ENCODE data around the gene AREG. TPM values are rescaled to one million over a fixed set of nuclear protein-coding genes. Genes with fewer than 3 reads are reported as not detected.

Gene AREG
- total RNA-seq, 1 experiment from 2014 or later: 7.0 TPM

DNA sequence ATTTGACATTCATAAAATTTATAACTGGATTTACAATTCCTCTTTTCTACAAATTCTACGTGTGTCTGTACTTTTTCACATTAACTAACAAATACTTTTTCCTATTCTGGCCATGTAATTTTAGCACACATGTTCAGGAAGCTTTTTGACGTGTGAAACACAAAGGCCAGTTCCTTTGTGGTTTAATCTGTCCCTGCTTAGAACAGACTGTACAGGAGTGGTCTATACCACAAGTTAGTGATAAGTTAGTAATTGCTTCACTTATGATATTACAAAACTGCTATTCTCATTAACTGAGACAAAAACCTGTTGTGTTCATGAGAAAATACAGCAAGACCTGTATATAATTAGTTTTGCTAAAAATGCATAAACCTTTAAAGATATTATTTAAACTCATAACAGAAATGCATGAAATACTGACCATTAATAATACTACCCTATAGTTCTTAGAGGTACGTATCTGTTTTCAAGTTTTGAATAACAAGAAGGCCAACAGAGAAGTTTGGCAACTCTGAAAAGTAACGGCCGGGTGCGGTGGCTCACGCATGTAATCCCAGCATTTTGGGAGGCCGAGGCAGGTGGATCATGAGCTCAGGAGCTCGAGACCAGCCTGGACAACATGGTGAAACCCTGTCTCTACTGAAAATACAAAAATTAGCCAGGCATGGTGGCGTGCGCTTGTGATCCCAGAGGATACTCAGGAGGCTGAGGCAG lies 13.7 kb upstream of the AREG start:
- no peak for DNase-seq (ENCODE audit: extremely low read depth, low read depth)

DNA sequence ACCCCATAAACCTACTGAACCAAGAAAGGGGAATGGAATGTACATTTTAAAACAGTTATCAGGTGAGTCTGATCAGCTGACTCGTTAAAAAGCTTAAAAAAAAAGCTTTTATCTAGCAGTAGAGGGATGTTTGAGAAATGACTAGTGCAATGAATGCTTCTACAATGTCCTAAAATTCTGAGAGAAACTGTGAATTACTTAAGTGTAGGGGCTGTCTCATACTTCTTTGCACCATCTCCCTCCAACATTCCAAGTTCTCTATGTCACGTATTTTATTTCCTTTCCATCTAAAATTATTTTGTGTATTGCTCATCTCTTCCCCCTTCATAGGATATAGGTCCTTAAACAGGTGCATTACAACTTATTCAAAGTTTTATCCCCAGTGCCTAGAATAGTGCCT lies 11.9 kb upstream of the AREG start:
- no peak for DNase-seq (ENCODE audit: extremely low read depth, low read depth)

DNA sequence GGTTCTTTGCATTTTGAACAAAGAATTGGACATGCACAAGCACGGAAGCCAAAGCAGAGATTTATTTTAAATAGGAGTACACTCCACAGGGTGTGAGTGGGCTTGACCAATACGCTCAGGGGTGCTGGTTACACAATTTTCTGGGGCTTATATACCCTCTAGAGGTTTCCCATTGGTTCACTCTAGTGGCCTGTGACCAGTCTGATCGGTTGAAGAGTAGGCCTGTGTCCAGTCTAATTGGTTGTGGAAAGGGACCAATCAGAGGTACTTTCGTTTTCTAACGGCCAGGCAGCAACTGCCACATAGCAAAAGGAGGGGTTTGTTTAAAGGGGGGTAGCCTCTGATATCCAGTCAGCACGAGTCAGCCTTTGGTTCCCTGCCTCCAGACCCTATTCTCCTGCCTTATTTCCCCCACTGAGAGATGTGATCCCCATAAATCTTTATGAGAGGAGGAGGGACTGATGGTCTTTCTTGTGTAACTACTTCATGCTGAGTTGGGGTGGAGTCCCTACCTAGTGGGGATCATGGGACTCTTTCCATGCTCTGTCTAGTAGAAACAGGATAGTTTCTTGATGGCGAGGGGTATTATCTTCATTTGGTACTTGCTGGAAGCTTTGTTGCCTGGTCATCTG lies 11.3 kb upstream of the AREG start:
- DNase-seq (ENCODE audit: extremely low read depth, low read depth): no peak

DNA sequence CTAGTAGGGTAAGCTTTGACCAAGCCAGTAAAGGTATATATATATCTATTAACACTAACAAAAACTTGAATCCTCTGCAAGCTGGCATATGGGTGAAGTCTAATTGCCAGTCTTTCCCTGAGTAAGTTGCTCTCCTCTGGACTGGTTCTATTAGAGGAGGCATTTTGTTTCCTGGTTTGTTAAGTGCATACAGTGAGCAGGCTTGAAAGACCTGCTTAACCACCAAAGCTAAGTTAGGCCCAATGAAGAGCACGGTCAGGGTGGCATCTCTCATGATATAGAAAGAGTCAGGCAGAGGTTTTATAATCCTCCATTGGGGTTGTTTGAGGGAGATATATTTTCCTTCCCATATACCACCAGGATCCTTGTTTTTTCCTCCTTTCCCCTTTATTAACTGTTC lies 9.6 kb upstream of the AREG start:
- DNase-seq (ENCODE audit: extremely low read depth, low read depth): no peak

DNA sequence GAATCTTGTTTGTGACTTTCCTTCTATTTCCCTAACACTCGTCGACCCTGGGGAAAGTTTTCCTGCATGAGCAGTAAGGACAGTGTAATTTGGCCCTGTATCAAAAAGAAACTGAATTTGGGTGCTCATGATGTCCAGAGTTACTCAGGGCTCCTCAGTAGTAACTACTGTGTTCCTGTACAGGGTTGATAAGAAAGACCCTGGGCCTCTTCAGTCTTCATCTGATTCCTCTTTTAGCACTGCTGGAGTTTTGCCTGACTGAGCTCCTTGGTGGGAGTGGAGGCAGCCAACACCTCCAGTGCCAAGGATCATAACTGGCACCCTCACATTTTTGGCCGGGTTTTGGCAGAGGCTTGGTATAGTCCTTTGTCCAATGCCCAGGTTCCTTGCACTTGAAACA lies 7.1 kb upstream of the AREG start:
- no peak for DNase-seq (ENCODE audit: extremely low read depth, low read depth)

DNA sequence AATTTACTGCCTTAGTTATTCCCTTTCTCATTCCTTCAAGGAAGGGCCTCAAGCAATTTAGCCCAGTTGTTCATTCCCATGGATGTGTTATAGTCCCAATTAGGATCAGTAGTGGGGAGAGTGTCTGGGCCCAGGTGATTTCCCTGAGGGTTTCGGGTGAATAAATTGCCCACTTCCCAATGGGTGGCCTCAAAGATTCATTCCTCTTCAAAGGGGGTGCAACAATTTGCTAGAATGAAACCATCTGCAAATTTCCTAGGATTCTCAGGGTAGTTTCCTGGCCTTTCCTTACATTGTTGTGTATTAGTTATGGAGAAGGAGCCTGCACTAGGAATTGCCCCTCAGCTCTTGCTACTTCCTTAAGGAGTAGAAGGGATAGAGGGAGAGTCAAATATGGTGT lies 6.3 kb upstream of the AREG start:
- DNase-seq (ENCODE audit: extremely low read depth, low read depth): no peak

DNA sequence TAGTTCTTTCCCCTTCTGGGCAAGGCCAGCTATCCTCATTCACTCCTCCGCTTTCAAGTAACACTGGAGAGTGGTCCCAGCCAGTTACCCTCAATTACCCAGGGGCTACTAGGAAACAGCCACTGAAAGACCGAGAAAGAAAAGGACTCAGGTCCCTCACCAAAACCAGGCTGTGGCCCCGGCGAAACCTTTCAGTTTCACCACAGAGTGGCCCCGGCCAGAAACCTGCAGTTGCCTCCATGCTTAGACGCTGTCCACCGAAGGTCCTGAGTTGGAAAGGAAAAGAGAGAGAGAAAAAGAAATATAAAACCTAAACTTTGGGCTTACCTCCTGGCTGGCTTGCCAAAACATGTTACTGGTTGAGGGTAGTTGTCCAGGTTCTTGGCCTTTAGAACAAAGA lies 5.0 kb upstream of the AREG start:
- DNase-seq (ENCODE audit: extremely low read depth, low read depth): no peak

DNA sequence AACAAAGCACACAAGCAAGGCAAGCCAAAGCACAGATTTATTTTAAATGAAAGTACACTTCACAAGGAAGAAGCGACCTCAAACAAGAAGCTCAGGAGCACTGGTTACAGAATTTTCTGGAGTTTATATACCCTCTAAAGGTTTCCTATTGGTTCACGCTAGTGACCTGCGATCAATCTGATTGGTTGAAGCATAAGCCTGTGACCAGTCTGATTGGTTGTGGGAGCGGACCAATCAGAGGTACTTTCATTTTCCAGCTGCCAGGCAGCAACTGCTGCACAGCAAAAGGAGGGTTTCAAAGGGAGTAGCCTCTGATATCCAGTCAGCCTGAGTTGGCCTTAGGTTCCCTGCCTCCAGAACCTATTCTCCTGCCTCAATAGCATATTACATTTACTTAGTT lies 4.6 kb upstream of the AREG start:
- no peak for DNase-seq (ENCODE audit: extremely low read depth, low read depth)

DNA sequence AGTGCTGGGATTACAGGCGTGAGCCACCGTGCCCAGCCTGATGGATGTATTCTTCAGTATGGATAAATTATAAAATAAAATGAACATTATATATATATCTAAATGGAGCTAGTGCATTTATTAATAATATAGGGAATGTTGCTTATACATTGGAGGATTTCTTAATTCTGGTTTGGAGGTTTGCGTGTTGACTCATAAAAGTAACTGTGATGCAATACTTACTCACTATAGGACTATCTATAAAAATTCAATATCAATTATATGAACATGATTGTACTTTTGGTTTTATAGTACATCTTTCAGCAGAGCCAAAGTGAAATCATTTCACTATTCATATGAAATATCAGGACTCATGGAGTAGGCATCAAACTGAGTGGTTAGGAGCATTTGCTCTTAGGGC lies 3.2 kb upstream of the AREG start:
- DNase-seq (ENCODE audit: extremely low read depth, low read depth): no peak

DNA sequence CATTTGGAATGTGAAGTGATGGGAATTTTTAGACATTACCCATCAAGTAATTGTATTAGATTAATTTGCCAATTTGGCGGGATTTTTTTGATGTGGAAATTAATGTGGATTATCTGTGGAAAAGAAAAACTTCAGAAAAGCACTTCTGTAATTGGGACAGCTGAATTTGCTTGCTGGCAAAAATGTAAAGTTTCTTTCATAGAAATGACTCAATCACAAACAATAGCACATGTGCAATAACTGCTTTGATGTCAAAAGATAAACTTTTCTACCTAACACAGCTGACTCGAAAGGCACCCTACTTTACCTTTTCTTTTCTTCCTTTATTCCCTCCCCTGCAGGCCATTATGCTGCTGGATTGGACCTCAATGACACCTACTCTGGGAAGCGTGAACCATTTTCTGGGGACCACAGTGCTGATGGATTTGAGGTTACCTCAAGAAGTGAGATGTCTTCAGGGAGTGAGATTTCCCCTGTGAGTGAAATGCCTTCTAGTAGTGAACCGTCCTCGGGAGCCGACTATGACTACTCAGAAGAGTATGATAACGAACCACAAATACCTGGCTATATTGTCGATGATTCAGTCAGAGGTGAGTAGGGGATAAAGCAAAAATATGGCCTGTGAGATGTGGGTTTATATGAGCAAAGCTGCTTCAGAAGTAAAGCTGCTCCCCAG lies 1.4 kb downstream of the AREG start:
- no peak for DNase-seq (ENCODE audit: extremely low read depth, low read depth)

DNA sequence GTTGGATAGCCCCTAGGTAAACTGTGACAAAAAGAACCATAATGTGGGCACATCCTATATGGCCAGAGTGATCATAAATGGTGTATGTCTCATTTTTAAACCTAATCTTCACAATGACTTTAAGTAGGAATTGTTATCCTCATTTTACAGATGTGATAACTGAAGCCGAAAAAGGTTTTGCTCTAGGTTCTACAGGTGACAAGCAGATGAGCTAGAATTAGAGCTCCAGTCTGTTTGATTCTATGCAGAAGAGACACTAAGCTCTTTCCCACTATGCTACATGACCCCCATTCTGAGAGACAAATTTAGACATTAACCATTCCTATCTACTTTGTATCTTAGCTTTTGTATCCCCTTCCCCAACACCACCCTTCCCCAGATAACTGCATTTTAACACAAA lies 2.0 kb downstream of the AREG start:
- DNase-seq (ENCODE audit: extremely low read depth, low read depth): no peak

DNA sequence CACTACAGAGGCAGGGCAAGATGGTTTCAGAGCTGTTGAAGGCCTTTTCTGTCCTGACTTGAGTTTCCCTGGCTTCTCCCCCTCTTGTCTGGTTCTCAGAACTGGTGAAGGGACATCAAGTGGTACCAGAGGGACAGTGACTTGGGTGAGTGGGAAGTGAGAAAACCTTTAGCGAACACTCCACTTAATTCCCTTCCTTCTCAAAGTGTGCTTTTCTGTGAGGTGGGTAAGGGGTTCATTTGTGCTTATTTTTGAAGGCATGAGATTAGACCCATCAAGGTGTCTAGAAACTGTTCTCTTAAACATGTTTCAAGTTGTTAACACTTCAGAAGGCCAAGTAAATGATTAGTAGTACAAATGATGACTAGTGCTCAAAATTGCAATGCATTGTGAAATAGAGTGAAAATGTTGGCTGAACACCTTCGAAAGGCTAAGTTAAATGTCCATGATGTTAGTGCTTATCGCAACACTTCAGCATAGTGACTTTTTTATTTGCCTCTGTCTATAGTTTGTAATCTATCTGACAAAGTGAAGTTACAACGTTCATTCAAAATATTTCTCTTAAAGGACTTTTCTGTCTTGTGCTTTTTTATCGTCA lies 2.8 kb downstream of the AREG start:
- no peak for DNase-seq (ENCODE audit: extremely low read depth, low read depth)

DNA sequence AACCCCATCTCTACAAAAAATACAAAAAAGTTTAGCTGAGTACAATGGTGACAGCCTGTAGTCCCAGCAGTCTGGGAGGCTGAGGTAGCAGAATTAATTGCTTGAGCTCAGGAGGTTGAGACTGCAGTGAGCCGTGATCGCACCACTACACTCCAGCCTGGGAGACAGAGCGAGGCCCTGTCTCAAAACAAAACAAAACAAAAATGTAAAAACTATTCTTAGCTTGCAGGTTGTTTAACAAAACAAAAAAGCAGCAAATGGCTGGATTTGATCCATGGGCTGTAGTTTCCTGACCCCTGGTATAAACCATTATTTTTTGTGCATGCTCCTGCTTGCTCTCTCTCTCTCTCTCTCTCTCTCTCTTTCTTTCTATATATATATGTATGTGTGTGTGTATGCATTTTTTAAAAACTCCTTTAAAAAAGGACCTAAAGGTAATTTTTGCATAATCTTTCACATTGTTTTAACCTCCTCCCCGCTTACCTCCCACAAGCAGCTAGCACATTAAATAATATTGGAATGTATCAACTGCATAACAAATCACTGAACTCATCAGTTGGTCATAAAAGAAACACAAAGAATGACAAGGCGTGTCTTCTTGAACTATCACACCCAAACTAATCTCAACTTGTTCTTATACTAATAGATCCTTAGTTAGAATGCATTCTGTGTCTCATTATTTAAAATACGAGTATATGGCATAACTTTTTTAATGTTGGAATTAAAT lies 4.8 kb downstream of the AREG start:
- no peak for DNase-seq (ENCODE audit: extremely low read depth, low read depth)

DNA sequence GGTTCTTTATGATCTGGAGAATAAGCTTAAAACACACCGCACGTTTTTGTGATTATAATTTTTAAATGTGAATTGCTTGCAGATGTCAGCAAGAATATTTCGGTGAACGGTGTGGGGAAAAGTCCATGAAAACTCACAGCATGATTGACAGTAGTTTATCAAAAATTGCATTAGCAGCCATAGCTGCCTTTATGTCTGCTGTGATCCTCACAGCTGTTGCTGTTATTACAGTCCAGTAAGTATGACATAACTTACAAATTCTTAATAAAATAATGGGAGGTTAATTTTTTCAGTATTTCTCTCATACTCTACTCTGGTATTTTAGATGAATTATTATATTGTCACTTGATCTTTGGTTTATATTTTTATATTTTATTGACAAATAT lies 5.4 kb downstream of the AREG start:
- no peak for DNase-seq (ENCODE audit: extremely low read depth, low read depth)

DNA sequence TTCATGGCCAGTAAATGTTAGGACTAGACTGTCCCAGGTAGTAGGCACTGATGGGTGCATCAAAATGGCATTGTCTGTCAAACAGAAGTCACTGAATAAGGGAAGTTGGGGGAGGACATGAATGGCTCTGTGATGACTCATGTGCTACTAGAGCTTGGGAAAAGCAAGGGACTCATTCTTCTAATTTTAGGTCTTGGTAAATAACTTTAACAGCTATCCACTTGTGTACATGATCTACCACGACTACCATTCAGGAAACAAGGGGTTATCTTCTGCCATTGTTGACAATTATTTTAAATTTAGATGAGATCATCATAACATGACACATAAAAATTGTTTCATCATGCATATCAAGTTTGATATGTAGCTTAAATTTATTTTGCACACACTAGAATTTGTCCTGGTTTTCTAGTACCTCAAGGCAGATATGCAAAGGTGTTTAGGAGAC lies 6.3 kb downstream of the AREG start:
- peak; percentile 18 for DNase-seq (ENCODE audit: extremely low read depth, low read depth)

DNA sequence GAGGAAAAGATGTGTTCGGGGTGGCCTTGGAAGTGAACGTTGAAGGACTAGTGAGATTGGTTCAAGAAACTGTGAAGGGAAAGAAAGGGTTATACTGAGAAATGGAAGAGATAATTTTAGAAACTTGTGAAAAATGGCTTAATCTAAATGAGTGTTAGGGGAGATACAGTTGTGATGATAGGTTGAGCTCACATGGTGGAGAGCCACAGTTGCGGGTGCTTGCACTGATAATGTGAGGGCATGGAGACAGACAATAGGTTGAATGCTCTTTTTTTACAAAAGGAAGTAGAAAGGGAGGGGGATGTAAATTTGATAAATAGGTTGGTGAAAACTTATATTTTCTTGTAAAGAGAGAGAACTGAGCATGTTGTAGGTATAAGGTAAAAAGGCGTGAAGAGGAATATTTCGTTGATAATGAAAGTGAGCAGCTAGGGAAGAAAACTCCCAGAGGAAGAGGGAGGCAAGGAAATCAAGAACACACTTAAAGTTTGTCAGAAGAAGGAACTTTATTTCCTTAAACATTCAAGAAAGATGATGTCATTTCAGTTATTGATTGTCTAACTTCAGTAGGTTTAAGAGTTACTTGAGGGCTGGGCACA lies 8.2 kb downstream of the AREG start:
- no peak for DNase-seq (ENCODE audit: extremely low read depth, low read depth)

DNA sequence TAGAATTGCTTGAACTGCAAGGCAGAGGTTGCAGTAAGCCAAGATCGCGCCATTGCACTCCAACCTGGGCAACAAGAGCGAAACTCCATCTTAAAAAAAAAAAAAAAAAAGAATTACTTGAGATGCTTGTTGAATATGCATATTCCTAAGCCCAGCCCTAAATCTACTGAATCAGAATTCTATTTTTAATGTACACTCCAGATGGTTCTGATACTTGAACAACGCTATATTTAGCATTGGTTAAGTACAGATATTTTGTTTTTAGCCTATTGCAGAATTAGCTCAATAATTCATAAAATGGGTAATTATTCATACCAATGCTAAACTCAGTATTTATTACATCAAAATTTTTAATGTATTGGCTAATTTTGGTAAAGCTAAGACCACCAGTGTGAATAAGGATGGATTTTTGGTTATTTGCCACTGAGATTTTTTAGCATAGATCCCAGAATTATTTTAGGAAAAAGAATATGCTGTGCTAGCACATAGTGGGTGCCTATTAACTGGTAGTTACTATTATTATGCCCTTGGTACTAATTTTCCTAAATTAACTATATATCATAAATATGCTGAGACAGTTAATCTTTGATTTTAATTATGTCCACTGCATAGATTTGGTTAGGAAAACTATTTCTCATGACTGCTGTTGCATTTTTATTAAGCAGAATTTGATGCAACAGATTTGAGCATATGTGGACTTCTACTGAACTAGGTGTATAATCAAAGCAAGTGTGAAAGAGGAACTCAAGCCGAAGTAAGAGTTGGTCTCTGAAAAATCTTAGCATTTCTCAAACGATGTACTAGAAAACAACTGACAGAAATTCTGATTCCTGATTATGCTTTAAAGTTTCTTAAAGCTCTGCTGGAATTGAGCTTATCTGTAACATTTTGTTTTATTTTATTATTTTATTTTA lies 9.2 kb downstream of the AREG start:
- DNase-seq (ENCODE audit: extremely low read depth, low read depth): no peak

DNA sequence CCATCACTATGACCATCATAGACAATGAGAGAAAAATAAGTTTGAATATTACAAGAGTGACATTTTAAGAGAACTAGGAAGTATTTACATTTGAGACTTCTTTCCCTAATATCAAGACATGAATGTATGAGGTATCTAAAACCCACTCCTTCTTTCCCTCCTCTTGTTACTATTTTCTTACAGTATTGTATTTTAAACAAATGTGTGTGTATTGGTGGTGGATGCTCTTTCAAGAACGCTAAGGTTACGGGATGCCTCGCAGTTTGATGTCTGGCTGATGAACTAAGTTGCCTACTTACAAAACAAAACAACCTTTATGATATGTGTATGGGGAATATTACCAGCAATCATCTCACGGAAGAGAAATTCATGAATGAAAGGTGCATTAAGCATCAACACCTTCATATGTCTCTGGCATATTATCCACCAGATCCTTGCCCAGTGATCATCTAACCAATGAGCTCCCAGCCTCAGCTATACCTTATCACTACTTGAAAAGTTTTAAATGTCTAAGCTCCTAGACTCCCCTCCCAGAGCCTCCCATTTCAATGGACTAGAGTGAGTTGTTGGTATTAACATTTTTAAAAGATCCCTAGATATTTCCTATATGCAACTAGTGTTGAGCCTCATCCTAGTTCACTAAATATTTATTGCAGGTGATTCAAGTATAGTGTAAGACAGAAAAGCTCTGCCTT lies 10.6 kb downstream of the AREG start:
- DNase-seq (ENCODE audit: extremely low read depth, low read depth): no peak

Measured in NCI-H460 (cell line).